Fibroblast of mammary gland (primary cell): ENCODE results near the gene PTPRM.

ENCODE experiments used
- DNase-seq: peaks from one replicate; pipeline ENCODE4 v3.0.0-alpha.2; 2010; ENCODE audit warnings: low read depth
- H3K4me3 ChIP-seq: 2 replicates; pipeline ENCODE4 v1.5.1; 2011; ENCODE audit warnings: low read depth, mild to moderate bottlenecking, low read length, moderate library complexity; ENCODE audit not compliant: control insufficient read depth
- CTCF ChIP-seq: conservative IDR thresholded peaks from 2 replicates; pipeline ENCODE4 v1.5.1; 2011; ENCODE audit warnings: low read depth, low read length, inconsistent platforms; ENCODE audit not compliant: control insufficient read depth, insufficient read depth

The PTPRM gene

GRCh38 chr18:7575465-7576028 lies 8.4 kb downstream of the PTPRM start:
- DNase-seq = peak; percentile 73
- H3K4me3 ChIP-seq = no peak overlapping the region
- no peak for TF ChIP-seq CTCF

GRCh38 chr18:7576077-7576476 lies 9.0 kb downstream of the PTPRM start:
- no peak for DNase-seq
- no peak for TF ChIP-seq CTCF
- H3K4me3 ChIP-seq = no peak overlapping the region

GRCh38 chr18:7576685-7577084 lies 9.6 kb downstream of the PTPRM start:
- H3K4me3 ChIP-seq = no peak overlapping the region
- peak; percentile 61 for DNase-seq
- TF ChIP-seq CTCF = no peak

DNA sequence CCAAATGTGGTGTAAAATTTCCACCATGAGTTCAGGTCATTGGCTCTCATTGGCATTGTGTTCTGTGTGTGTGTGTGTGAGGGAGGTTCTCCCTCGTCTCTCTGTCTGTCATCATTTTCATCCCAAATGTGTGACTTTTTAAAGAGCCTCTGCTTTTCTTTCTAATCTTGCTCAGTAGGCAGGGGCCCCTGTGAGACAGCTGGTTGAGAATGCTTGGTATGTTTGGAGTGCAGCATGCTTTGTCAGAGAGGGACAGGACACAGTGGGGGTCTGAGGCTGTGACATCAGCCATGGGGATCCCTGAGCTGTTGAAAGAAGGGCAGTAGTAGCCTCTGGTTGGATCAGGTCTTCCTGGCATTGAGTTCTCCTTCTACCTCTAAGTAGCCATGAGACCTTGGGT lies 10.6 kb downstream of the PTPRM start:
- DNase-seq = no peak
- H3K4me3 ChIP-seq = no peak overlapping the region
- TF ChIP-seq CTCF = no peak

- TF ChIP-seq CTCF = no peak
- DNase-seq = peak; percentile 55
- no peak overlapping the region for H3K4me3 ChIP-seq
Observed at GRCh38 chr18:7579176-7579917, 12.2 kb downstream of the PTPRM start.

DNA sequence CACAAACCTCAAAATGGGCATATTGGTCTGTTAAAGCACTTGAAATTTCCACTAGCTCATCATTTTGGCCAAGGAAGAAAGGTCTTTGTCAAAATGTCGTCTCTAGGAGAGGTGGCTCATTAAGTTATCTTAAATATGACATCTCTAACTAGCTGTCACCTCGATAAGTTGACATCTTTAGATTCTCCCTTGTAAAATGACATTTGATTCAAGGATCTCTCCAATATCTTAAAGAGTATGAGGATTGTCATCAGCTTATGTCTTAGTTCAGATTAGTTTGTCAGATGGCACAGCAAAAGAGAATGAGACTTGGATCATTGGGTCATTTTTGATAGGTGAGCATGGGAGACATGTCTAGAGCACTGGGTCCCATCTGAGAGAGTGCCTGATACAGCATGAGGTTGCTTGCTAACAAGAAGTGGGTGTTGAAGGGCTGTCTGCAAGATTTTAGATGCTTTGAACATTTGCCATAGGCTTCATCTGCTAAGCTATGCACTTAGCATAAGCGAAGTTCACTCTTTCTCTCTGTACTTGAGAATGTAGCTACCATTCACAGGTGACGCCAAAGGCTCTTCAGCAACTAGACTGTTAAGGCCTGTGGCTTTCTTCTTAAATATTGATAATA lies 12.9 kb downstream of the PTPRM start:
- no peak for DNase-seq
- TF ChIP-seq CTCF = no peak
- no peak overlapping the region for H3K4me3 ChIP-seq
